ENCODE measurements around the gene SH3PXD2B.

The SH3PXD2B gene

DNA sequence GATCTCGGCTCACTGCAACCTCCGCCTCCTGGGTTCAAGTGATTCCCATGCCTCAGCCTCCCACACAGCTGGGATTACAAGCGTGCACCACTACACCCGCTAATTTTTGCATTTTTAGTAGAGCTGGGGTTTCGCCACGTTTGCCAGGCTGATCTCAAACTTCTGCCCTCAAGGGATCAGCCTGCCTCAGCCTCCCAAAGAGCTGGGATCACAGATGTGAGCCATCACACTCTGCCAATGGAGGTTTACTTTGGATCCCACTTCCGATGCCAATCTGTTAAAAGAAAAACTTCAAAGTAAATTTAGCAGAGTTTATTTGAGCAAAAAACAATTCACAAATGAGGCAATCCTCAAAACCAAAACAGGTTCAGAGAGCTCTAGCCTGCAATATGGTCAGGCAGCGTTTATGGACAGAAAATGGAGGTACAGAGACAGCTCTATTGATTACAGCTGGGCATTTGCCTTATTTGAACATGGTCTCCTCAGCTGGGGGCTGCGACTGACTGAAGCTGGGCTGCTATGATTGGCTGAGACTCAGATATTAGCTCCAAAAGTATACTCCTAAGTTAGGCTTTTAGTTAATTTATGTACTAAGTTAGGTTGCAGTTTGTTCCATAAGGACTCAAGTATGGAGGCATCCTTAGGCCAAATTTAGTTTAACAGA, 152.1 kb downstream of the SH3PXD2B start:
- H3K79me2 ChIP-seq (ENCODE audit: control insufficient read depth, low read length) = no peaks in the 10 kb centered on the region
- no peaks in the 10 kb centered on the region for H4K20me1 ChIP-seq (ENCODE audit: control insufficient read depth, insufficient read depth, low read depth, low read length)
- H3K9me2 ChIP-seq (replicated peaks; ENCODE audit: control insufficient read depth, low read length) = no peaks in the 10 kb centered on the region
- no peaks in the 10 kb centered on the region for H3K4me1 ChIP-seq (ENCODE audit: control insufficient read depth, low read length)
- no peaks in the 10 kb centered on the region for H3K27me3 ChIP-seq (ENCODE audit: control insufficient read depth, low read length)
- no peak overlapping the region for H3K27ac ChIP-seq (ENCODE audit: low read depth, low read length)
- H3K4me3 ChIP-seq (ENCODE audit: low read length) = no peak overlapping the region
- H3K4me2 ChIP-seq (ENCODE audit: low read length) = no peak overlapping the region
- H3K36me3 ChIP-seq (ENCODE audit: control insufficient read depth, low read length) = no peaks in the 10 kb centered on the region
- H3K9me3 ChIP-seq (ENCODE audit: control insufficient read depth, insufficient read depth, low read length) = 0 out of 2 replicates have a peak, but pooled peaks cover 2% of the 10 kb centered on the region
- H3F3A ChIP-seq (ENCODE audit: control insufficient read depth, insufficient read depth) = no peaks in the 10 kb centered on the region
- TF ChIP-seq, protein P1, sequence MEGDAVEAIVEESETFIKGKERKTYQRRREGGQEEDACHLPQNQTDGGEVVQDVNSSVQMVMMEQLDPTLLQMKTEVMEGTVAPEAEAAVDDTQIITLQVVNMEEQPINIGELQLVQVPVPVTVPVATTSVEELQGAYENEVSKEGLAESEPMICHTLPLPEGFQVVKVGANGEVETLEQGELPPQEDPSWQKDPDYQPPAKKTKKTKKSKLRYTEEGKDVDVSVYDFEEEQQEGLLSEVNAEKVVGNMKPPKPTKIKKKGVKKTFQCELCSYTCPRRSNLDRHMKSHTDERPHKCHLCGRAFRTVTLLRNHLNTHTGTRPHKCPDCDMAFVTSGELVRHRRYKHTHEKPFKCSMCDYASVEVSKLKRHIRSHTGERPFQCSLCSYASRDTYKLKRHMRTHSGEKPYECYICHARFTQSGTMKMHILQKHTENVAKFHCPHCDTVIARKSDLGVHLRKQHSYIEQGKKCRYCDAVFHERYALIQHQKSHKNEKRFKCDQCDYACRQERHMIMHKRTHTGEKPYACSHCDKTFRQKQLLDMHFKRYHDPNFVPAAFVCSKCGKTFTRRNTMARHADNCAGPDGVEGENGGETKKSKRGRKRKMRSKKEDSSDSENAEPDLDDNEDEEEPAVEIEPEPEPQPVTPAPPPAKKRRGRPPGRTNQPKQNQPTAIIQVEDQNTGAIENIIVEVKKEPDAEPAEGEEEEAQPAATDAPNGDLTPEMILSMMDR (IDR thresholded peaks at IDR 0.05; ENCODE audit: low read depth, low read length, poor library complexity, severe bottlenecking) = no peak
- no peak for TF ChIP-seq EZH2phosphoT487 (IDR thresholded peaks at IDR 0.05; ENCODE audit: borderline replicate concordance, low read length)

DNA sequence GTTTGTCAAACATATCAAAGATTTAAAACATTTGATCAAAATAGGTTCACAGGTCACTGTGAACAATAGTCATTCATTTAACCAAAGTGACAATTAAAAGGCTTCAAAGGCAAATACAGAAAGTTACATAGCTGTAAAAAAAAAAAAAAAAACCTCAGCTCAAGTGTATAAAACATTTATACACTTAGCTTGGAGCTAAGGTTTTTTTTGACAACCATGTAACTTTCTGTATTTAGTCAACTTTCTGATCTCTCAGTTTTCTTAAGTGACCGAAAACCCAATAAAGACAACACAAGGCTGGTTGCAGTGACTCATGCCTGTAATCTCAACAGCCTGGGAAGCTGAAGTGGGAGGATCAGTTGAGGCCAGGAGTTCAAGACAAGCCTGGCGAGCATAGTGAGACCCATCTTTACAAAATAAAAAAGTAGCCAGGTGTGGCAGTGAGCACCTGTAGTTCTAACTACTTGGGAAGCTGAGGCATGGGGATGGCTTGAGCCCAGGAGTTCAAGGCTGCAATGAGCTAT, 154.3 kb downstream of the SH3PXD2B start:
- no peak overlapping the region for H3K4me2 ChIP-seq (ENCODE audit: low read length)
- TF ChIP-seq EZH2phosphoT487 (IDR thresholded peaks at IDR 0.05; ENCODE audit: borderline replicate concordance, low read length) = no peak
- TF ChIP-seq, protein P1 (IDR thresholded peaks at IDR 0.05; ENCODE audit: low read depth, low read length, poor library complexity, severe bottlenecking) = no peak
- peaks cover 7% of the 10 kb centered on the region; the same call in 1 of the 2 replicates for H3K27me3 ChIP-seq (ENCODE audit: control insufficient read depth, low read length)

DNA sequence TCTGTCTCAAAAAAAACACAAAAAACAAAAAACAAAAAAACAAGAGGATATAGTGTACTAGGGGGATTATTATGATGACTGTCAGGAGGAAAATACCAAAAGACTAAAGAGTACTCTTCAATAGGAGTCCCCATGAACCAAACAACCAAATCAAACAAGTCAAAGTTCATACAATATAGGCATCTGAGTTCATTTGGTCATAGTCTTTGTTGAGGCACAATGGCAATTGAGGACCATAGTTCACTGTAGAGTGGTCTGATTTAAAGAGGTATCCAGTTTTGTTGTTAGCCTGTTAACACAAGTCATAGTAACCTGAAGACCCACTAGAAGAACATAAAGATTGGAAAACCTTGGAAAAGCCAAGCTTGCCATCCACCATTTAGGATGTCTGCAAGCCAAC, 159.5 kb downstream of the SH3PXD2B start:
- Histone ChIP-seq H3K79me2 (ENCODE audit: control insufficient read depth, low read length) (no peaks in the 10 kb centered on the region), H3K4me2 (ENCODE audit: low read length) (no peak overlapping the region), H3K27ac (ENCODE audit: low read depth, low read length) (no peak overlapping the region), H3F3A (ENCODE audit: control insufficient read depth, insufficient read depth) (no peaks in the 10 kb centered on the region), H3K27me3 (ENCODE audit: control insufficient read depth, low read length) (peaks cover 13% of the 10 kb centered on the region; the same call in 1 of the 2 replicates), H3K4me1 (ENCODE audit: control insufficient read depth, low read length) (peaks cover 21% of the 10 kb centered on the region), H3K4me3 (ENCODE audit: low read length) (no peak overlapping the region), H3K9me3 (ENCODE audit: control insufficient read depth, insufficient read depth, low read length) (no peaks in the 10 kb centered on the region), H4K20me1 (ENCODE audit: control insufficient read depth, insufficient read depth, low read depth, low read length) (no peaks in the 10 kb centered on the region), H3K36me3 (ENCODE audit: control insufficient read depth, low read length) (no peaks in the 10 kb centered on the region), H3K9me2 (replicated peaks; ENCODE audit: control insufficient read depth, low read length) (no peaks in the 10 kb centered on the region)
- TF ChIP-seq, protein P1 (IDR thresholded peaks at IDR 0.05; ENCODE audit: low read depth, low read length, poor library complexity, severe bottlenecking) = no peak
- no peak for TF ChIP-seq EZH2phosphoT487 (IDR thresholded peaks at IDR 0.05; ENCODE audit: borderline replicate concordance, low read length)

More for the DNA sequence above, 154.3 kb downstream of the SH3PXD2B start:
- Histone ChIP-seq H3K9me2 (replicated peaks; ENCODE audit: control insufficient read depth, low read length) (no peaks in the 10 kb centered on the region), H3K27ac (ENCODE audit: low read depth, low read length) (no peak overlapping the region), H4K20me1 (ENCODE audit: control insufficient read depth, insufficient read depth, low read depth, low read length) (no peaks in the 10 kb centered on the region), H3K4me1 (ENCODE audit: control insufficient read depth, low read length) (no peaks in the 10 kb centered on the region), H3K4me3 (ENCODE audit: low read length) (no peak overlapping the region), H3K79me2 (ENCODE audit: control insufficient read depth, low read length) (no peaks in the 10 kb centered on the region), H3F3A (ENCODE audit: control insufficient read depth, insufficient read depth) (no peaks in the 10 kb centered on the region), H3K9me3 (ENCODE audit: control insufficient read depth, insufficient read depth, low read length) (no peaks in the 10 kb centered on the region), H3K36me3 (ENCODE audit: control insufficient read depth, low read length) (no peaks in the 10 kb centered on the region)
